CD4-positive, alpha-beta T cell treated with Interleukin-15 for 1 hour (primary cell): ENCODE results near the gene GAS7.

Experiments
- DNase-seq: peaks from one replicate; pipeline ENCODE4 v3.0.0-alpha.2; 2020

Gene GAS7

DNA sequence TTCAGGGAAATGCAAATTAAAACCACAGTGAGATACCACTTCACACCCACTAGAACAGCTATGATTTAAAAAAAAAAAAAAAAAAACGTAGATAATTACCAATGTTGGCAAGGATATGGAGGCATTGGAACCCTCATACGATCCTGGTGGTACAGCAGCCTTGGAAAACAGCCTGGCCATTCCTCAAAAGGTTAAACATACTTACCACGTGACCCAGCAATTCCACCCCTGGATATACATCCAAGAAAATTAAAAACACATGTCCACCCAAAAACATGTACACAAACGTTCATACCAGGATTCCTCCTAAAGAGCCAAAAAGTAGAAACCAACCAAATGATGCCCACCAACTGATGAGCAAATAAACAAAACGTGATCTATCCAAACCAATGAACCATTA lies 68.1 kb downstream of the GAS7 start:
- no peak for DNase-seq

- peak; percentile 49 for DNase-seq
Measured at GRCh38 chr17:10127819-10128425, 70.5 kb downstream of the GAS7 start.

DNA sequence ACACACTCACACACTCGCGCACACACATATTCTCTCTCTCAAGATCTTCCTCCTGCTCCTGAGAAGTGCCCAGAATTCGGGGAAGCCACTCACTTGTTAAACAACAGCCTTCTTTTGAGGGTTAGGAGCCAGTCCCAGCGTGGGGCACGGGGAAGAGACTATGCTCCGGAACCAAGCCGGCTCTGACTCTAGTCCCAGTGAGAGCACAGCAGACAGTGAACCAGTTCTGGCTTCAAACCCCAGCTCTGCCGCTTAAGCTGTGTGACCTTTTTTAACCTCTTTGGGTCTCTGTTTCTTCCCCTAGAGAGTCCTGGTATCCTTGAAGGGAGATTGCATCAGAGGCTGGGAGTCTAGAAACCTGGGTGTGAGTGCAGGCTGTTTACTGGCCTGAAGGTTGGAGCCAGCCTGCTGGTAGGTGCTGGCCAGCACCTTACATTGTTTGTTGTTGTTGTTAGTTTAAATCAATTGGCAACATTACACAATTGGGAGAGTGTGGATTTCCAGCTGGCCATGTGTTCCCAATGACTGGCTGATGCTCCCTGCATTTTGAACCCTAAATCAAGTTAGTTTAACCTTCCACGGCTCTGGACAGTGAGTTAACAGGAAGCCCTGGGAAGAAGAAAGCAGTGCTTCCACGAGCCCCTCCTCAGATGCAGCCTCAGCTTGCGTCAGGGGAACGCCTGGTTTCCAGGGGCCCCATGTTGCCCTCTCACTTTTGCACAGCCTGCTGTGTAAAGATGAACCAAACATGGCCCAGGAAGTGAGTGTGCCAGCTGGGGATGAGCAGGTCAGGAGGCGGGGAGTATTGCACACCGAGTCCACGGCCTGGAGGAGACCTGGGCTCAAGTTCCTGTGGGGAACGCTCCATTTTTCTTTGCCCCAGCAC lies 71.5 kb downstream of the GAS7 start:
- peak; percentile 48 for DNase-seq

DNA sequence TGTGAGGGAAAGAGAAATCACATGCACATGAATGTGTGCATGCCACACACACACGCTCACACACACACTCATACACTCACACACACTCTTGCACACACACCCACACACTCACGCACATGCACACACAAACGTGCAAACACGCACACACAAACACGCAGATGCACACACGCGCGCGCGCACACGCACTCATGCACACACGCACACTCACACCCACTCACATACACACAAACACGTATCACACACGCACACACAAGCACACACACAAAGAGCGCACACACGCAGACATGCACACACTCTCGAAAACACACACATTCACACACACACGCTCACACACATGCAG lies 72.2 kb downstream of the GAS7 start:
- no peak for DNase-seq

DNA sequence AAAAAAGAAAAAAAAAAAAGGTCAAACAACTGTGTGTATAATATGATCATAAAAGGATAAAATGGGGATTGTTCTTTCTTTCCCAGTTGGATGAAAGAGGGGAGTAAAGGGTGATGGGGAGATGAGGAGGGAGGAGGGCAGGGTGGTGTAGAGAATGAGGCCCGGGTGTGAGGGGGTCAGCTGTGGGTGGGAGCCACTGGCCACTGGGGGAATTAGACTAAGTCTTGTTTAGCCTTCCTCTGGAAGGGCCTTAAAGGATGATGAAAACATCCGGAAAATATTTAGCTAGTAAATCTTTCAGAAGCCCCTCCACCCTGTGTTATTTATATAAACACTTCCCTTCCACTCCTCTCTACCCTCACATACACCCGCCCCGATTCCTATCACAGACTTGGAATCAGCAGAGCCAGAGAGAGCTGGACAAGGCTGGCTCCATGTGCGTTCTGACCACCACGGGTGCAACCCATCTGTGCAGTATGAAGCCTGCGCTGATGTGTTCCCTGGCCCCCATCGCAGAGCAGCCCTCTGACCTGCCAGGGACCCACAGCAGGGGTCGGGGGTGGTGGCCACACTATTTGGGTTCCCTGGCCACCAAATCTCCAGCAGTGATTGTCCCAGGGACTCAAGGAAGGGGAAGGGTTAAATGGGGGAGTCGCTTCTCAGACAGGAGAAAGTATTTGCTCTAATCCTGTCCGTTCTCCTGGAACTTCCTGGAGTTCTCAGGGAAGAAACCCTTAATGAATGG lies 72.7 kb downstream of the GAS7 start:
- DNase-seq, result peak; percentile 11

DNA sequence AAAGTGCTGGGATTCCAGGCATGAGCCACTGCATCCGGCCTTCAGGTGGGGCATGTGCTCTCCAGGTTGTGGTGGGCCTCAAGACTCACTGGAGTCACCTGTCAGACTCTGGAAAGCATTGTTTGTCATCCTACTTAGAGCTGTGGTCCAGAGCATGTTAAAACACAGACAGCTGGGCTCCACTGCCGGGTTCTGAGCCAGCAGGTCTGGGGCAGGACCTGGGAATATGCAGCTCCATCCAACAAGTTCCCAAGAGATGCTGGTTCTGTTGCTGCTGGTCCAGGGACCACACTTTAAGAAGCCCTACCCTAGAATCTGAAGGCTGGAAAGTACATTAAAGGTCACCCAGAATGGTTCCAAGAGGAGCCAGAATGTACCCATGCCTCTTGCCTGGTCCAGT lies 75.3 kb downstream of the GAS7 start:
- no peak for DNase-seq

DNA sequence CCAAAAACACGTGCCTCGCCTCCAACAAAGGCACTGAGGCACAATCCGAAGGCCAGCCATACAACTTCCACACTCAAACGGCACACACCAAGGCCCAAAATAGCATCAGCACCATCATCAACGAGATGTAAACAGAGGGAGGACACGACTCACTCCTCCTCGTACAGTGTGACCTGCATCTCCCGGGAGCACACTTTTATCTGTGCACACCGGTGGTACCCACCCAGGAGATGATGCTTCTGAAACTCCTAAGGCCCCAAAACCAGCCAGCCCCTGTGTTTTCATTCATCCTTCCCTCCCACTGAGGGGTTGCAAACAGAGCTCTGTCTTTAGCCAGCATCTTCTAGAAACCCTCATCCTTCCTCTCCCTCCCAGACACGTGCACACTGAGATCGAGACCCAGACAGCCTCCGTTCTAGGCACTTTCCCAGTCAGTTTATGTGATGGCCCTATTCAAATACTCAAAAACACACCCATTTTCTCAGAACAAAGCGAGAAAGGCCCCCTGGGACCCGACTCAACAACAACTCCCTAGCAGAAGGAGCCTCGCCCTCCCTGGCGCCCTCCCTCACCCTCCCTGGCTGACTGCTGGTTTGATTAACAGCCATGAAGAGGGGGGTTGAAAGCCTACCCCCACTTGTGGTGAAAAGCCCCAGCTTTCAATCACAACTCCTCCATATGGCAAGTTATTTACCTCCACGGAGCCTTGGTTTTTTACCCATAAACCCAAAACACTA lies 76.3 kb downstream of the GAS7 start:
- peak; percentile 46 for DNase-seq

DNA sequence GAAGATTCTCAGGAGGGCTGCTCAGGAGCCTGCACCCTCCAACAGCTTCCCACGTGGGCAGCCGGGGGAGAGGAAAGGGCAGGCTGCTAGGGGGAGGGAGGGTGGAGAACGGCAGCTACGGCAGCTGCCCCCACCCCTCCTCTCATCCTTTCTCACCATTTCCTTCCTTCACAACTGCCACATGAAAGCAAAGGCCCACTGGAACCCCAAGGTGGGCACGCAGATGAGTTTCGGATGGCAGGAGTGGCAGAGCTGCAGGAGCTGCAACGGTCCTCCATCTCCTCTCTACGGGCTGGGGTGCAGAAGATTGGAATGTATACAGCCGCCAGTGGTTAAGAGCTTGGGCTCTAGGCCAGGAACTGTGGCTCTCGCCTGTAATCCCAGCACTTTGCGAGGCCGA lies 77.7 kb downstream of the GAS7 start:
- no peak for DNase-seq

DNA sequence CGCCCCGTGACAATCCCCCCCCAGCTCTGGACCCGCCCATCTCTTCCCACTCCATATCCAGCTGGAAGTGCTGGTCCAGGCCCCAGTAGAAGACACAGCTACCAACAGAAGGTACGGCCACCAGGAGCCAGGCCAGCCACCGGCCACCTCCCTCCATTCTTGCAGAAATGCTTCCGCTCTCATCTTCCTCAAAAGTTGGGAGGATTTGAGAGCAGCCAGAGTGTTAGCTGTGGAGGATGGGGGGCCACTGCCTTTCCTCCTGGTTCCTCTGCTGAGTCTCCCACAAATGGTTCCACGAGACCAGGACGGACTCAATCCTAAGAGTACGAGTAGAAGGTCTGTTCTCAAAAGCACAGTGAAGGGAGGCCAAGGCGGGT lies 78.3 kb downstream of the GAS7 start:
- peak; percentile 20 for DNase-seq

DNA sequence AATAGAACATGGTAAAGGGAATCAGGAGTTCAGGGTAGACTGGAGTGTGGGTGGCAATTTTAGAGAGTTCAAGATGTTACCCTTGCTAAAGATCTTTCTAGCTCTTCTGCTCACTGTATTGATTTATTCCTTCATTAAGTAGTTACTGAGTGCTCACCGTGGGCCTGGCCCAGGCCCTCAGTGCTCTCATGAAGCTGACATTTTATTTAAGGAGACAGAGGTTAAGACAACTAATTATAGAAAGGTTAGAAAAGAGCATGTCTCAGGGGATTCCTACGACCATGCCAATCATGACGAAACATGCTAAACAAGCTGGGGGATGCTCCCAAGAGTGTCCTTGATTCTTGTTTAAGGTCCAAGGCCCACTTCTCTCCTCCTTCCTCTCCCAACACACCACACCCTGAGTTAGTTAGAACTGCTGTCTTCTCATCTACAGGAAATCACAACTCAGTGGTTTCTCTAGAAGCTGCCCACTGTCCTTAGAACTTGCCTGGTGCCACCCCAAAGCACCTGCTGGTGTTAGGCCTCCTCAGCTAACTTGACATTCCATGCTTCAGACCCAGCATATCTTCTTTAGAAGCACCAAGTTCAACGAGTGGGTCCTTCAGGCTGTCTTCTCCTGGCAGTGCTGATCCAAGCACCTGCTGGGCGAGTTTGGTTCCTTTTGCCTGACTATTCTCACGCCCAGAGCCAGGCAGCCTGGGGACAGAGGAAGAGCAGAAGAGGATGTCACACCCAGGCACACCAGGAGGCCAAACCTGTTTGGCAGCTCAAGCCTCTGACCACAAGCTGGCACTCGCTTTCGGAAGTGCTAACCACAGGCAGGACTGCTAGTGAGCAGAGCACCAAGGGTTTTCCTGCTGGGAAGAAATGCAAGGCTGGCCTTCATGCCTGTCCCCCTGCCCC lies 79.0 kb downstream of the GAS7 start:
- DNase-seq, result peak; percentile 54

- no peak for DNase-seq
Measured at GRCh38 chr17:10118788-10119130, 79.6 kb downstream of the GAS7 start.

DNA sequence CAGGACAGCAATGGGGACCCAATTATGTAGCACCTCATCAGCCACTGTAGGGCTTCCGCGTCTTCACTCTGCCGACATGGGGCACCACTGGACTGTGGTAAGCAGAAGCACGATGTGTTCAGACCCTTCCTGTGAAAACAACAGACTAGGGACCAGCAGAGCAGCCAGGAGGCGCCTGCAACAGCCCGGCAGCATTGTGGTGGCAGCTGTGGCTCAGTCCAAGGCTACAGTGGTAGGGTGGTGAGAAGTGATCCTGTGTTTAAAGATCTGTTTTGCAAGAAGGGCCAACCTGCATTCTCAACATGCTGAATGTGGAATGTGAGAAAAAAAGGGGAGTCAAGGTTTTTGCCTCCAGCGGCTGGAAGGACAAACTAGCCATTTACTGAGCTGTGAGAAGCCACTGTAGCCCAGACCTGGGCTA lies 80.8 kb downstream of the GAS7 start:
- peak; percentile 72 for DNase-seq

DNA sequence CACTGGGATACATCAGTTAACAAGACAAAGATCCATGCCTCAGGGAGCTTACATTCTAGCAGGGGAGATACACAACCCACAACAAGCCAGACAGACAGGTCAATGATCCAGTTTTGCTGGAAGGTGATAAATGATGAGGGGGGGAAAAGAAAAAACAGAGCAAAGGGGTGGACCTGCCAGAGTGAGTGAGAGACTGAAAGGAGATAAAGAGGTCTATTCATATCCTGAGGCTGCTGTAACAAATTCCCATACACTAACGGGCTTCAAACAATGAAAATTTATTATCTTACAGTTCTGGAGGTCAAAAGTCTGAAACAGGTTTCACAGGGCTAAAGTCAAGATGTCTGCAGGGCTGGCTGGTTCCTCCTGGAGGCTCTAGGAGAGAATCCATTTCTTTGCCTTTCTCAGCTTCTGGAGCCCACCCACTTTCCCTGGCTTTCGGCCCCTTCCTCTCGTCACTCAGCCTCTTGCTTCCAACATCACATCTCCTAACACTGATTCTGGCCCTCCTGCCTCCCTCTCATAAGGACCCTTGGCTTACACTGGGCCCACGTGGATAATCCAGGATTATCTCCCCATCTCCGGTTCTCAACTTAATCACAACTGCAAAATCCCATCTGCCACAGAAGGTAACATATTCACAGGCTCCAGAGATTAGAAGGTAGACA lies 81.5 kb downstream of the GAS7 start:
- no peak for DNase-seq

DNA sequence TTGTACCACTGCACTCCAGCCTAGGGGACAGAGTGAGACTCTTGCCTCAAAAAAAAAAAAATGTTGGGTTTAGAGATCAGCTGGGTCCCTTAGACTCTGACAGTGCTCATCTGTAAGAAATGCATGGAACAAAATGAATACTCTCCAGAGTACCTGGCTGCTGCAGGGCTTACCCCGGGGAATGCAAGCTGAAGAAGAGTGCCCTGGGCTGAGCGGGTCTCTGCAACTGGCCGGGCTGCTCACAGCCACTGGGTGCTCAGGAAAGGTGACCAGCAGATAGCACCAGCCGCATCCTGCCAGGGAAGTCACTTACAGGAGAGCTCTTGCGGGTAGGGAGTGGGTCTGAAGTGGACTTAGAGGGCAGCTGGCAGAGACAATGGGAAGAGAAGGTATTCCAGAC lies 82.1 kb downstream of the GAS7 start:
- peak; percentile 7 for DNase-seq

- no peak for DNase-seq
Measured at GRCh38 chr17:10115536-10115932, 82.9 kb downstream of the GAS7 start.

- DNase-seq, result peak; percentile 92
Measured at GRCh38 chr17:10114931-10115535, 83.4 kb downstream of the GAS7 start.

- DNase-seq, result no peak
Measured at GRCh38 chr17:10112962-10113361, 85.4 kb downstream of the GAS7 start.

GRCh38 chr17:10111907-10112452 lies 86.4 kb downstream of the GAS7 start:
- no peak for DNase-seq

GRCh38 chr17:10109146-10109545 lies 89.3 kb downstream of the GAS7 start:
- no peak for DNase-seq

DNA sequence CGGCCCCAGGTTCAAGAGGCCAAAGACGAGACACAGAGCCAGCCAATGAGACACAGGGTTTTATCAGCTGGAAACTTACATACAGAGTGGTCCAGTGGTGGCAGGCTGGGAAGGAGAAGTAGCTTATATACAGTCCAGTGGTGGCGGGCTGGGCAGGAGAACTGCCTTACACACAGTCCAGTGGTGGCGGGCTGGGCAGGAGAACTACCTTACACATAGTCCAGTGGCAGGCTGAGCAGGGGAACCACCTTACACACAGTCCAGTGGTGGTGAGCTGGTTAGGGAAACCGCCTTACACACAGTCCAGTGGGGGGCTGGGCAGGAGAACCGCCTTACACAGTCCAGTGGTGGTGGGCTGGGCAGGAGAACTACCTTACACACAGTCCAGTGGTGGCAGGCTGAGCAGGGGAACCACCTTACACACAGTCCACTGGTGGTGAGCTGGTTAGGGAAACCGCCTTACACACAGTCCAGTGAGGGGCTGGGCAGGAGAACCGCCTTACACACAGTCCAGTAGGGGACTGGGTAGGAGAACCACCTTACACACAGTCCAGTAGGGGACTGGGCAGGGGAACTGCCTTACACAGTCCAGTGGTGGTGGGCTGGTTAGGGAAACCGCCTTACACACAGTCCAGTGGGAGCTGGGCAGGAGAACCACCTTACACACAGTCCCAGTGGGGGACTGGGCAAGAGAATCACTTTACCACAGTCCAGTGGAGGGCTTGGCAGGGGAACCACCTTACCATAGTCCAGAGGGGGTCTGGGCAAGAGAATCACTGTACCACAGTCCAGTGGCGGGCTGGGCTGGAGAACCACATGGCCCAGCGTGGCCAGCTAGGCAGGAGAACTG lies 90.9 kb downstream of the GAS7 start:
- DNase-seq, result peak; percentile 38
